Stimulated activated CD8-positive, alpha-beta memory T cell treated with anti-CD3 and anti-CD28 coated beads, Interleukin-2, amount 100 ng/mL, for 48 hours (primary cell): ENCODE data around the gene TRAPPC3L.
"Not testable (repeated sequence)": the region's sequence is repeated elsewhere in the genome, so short reads cannot be mapped to it uniquely, and the experiment has no call there.

Experiments
- DNase-seq, 2 donors: peaks; one replicate each; pipeline ENCODE4 v3.0.0-alpha.2; 2020; ENCODE audit warnings: low read depth in 2 of 2

The TRAPPC3L gene

DNA sequence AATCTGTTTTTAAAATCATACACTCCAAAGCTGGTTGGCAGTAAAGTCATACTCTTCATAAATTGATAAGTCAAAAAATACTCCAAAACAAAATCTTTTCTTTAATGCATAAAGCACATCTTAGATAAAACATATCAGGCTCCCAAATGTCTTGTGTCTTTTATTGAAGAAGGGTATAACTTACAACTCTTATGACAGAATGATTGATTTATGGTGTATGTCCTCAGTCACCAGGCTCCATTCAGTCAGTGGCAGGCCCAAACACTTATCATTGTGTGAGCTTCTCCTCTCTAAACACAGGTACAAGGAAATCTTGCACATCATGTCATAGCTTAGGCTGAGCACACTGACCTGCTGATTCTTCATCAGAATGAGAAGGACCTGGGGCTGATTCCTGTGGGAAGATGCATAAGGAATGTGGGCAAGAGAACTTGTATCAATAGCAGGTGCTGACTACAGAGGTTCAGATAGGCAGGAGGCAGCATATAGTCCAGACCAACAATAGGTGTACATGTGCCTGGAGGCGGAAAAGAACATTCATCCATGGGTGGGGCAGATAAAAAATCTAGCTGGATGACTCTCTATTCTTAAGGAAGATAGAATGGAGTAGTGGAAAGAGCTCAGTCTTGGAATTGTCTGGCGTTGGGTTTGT, 32.1 kb downstream of the TRAPPC3L start:
- no peak for DNase-seq

DNA sequence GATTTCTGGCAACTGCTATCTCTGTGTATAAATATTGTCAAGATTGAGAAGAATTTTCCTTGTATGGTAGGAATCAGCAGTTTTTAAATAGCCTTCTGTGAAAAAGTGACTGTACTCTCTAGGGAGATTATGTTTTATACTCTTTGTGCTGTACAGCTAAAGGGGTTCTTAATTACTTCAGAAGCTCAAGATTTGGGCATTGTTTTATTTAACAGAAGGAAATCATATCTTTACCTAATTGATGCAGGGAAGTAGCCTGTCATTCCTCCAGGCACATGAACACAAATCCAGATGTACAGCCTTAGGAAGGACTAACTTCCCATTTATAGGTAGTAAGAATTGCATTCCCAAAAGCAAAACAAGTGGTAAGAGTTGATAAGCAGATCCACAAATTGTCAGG, 32.8 kb downstream of the TRAPPC3L start:
- no peak for DNase-seq

DNA sequence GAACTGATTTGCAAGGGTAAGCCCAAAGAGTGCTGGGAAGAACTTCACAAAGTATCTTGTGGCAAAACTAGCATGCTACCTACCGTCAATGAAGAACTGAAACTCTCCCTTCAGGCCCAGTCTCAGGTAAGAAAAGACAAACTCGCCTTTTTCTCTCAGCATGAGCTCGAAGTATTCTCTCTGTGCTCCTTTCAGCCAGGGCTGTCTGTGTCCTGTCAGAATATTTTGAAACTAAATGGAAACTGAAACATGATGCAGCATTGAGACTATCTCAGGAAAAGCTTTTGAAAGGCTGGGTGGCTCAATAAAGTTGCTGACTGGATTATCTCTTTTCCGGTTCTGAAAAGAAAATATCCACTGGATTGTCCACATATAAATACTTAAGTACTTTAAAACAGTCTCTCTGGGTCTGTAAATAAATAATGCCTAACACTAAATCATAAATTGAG, 33.3 kb downstream of the TRAPPC3L start:
- no peak for DNase-seq

DNA sequence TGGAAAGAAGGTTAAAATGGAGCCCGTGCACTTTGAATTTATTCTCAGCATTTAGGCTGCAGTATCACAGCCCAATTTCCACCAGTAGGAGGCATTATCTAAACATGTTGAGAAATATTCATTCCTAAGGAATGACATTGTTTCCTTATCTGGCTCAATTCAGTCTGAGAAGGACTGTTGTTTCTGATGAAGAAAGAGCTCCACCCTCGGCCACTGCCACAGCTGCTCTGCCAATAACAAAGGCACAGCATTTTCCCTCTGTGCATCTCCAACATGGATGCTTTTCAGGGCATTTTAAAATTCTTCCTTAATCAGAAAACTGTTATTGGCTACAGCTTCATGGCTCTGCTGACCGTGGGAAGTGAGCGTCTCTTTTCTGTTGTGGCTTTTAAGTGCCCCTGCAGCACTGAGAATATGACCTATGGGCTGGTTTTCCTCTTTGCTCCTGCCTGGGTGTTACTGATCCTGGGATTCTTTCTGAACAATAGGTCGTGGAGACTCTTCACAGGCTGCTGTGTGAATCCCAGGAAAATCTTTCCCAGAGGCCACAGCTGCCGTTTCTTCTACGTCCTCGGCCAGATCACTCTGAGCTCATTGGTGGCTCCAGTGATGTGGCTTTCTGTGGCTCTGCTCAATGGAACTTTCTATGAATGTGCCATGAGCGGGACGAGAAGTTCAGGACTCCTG, 33.9 kb downstream of the TRAPPC3L start, which contains the start of gene CALHM5:
CALHM5 (plus strand) TSS at position 216 of the 687 bp plus-strand sequence; CDS start at position 274, 58 bp downstream.
- DNase-seq, result no peak

DNA sequence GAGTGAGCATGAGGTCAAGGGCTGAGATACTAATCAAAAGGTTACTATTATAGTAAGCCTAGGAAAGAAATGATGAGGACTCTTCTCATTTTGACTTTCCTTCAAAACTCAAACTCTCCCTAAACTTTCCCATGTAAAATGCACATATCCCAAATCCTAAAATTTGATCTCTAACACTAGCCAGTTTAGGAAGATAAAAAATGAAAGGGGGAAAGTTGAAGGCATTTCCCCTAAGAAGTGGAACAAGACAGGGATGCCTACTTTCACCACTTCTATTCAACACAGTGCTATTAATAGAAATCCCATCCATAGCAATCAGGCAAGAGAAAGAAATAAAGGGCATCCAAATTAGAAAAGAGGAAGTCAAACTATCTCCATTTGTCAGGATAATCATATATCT, 37.0 kb downstream of the TRAPPC3L start:
- DNase-seq, result no peak

DNA sequence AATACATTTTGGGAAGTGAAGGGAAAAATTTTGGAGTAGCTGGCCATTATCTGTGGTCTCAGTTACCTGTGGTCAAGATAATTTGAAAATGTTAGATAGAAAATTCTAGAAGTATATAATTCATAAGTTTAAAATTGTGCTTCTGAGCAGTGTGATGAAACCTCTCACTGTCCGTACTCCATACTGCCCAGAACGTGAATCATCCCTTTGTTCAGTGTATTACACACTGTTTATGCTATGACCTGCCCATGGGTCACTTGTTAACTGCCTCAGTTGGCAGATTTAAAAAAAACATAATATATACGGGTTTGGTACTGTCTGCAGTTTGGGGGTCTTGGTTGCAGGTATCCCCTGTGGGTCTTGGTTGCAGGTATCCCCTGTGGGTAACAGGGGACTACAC, 38.2 kb downstream of the TRAPPC3L start:
- DNase-seq, result no peak

DNA sequence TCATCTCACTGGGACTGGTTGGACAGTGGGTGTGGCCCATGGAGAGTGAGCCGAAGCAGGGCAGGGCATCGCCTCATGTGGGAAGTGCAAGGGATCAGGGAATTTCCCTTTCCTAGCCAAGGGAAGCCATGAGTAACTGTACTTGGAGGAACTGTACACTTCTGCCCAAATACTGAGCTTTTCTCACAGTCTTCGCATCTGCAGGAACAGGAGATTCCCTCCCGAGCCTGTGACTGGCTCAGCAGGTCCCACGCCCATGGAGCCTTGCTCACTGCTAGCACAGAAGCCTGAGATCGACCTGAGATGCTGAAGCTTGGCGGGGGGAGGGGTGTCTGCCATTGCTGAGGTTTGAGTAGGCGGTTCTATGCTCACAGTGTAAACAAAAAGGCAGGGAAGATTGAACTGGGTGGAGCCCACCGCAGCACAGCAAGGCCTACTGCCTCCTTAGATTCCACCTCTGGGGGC, 44.5 kb downstream of the TRAPPC3L start:
- DNase-seq, result no peak

DNA sequence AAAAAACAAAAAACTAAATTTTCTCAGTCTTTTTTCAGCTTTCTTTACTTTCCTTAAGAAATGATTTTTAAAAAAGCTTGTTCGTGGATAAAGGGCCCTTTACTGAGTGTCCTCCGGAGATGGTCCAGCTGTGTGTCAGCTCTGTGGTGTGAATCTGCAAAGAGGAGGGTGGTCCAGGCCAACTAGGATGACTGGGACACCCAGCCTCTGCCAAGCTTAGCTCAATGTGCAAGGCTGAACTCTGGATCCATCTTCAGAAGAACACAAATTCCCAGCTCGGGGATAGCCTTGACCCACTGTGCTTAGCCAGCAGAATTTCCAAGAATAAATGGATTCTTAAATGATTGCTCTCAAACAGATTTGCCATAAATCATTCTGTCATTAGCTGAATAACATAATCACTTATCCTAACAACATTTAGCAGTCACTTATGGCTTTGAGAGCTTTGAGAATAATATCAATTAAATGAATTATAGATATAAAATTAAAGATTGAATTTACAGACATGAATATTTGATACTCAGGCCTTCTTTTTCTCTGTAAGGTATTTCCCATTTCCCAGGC, 48.3 kb downstream of the TRAPPC3L start:
- DNase-seq, result no peak

DNA sequence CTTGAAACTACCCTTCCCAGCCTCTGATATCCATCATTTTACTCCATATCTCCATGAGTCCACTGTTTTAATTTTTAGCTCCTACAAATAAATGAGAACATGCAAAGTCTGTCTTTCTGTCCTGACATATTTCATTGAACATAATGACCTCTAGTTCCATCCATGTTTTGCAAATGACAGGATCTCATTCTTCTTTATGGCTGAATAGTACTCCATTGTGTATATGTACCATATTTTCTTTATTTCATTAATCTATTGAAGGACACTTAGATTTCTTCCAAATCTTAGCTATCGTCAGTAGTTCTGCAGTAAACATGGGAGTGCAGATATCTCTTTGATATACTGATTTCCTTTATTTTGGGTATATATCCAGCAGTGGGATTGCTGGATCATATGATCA, 50.3 kb downstream of the TRAPPC3L start:
- not testable (repeated sequence) for DNase-seq

DNA sequence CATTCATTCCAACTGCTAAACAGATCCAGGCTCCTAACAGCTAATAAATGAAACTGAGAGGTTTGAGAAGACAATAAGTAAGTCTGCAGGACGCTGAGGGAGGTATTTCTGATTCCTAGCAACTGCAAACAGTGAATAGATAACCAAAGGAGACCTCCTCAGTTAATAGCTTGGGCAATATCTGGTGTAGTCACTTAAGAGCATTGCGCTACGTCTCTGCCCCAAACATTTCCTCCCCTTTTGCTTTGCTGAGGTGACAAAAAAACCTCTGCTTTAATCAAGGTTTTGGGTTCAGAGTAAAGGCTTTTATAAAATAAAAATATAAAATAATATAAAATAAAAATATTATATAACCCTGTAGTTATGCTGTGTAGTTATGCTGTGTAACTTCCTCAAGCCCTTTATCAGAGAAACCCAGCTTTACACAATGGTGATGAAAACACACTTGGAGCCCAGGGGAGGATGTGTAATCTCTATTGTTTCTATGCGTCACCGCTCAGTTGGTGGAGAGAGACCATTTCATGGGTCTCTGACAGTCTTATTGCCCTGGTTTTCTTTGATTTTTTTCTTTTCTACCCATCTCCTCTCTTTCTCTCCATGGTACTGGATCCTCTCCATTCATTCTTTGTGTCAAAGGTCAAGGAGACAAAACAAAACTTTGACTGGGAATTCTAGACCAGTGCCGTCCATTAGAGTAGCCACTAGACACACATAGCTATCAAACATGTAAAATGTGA, 53.0 kb downstream of the TRAPPC3L start:
- DNase-seq, result no peak

DNA sequence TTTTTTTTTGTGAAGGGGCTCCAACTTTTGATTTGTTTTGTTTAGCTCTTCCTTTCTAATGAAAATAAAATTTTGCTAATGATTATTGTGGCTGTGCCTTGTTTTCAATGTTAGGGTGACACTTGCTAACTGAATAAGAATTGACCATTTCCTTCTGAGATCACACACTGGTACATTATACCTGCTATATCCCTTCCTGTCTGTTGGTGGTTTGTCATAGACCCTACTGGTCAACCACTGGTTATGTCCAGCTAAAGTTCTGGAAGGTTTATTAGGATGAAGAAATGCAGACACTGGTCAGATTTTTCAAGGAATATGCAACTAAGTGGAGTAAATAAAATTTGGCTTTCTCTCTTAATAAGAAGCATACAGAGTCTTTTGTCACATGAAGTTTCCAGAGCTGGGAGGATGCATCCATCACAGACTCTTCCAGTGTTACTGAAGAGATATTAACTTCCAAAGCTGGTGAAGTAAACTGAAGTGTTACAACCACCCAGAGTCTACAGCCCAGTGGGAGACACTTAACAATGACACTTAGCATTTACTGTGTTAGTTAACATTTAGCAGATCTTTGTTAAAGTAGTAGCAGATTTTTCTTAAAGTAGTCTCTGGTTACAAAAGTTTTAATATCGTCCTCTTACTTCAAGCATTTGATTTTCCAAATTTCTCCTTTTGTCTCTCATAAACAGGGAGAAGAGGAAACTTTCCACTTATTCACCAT, 53.7 kb downstream of the TRAPPC3L start:
- DNase-seq, result no peak

DNA sequence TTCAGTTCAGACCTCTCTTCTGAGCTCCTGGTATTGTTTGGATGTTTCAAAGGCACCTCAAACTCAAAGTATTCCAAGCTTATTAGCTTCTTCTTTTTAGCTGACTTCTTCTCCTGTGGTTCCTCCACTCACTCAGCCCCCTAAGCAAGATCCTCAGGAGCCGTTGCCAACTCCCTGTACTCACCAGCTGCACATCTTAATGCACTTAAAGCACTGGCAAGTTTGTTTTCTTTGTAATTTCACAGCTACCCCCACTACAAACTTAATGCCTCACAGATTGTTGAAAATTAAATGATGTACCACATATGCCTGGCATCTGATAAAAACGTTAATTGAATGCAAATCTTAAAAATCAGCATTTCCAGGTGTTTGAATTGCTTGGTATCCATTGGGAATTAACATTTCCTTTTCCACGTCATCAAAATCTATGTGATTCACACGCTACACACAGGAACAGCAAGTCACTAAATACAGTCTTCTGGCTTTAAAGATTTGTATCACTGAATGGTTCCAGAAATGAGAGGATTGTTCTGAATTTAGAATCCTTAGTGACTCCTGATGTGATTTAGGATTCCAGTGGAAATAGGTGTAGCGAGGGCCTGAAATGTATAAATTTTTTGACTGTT, 59.8 kb downstream of the TRAPPC3L start:
- no peak for DNase-seq

DNA sequence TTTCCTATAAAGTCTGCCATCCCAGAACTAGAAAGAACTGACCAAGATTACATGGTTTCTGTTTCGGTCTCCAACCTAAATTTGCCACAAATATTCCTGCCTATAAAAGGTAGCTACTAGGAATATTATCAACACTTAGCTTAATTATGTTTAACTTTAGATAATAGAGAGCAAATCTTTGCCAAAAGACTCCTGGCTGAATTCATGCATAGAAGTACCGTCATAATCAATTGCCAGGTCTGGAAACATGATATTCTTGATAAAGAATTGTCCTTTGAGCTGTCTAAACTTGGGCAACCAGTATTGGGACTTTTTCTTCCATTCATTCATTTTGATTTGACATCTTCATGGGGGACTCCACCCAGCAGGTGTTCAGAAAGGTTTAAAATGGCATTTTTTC, 61.9 kb downstream of the TRAPPC3L start:
- no peak for DNase-seq

DNA sequence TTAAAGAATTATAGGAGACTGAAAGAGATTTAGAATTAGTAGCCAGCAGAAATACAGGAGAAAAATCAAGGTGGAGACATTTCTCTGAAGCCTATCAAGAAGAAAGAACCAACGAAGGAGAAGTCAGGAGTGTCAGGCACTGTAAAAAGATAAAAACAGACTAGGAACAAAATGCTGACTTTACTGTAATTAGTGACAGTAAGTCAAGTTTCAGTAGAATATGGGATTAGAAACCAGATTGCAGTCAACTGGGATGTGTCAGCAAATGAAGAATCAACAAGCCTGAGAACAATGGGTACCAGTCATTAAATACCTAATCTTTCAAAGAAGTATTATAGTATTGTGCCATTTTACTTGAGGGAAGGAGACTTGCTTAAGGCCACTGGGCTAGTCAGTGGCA, 62.7 kb downstream of the TRAPPC3L start:
- DNase-seq, result no peak

DNA sequence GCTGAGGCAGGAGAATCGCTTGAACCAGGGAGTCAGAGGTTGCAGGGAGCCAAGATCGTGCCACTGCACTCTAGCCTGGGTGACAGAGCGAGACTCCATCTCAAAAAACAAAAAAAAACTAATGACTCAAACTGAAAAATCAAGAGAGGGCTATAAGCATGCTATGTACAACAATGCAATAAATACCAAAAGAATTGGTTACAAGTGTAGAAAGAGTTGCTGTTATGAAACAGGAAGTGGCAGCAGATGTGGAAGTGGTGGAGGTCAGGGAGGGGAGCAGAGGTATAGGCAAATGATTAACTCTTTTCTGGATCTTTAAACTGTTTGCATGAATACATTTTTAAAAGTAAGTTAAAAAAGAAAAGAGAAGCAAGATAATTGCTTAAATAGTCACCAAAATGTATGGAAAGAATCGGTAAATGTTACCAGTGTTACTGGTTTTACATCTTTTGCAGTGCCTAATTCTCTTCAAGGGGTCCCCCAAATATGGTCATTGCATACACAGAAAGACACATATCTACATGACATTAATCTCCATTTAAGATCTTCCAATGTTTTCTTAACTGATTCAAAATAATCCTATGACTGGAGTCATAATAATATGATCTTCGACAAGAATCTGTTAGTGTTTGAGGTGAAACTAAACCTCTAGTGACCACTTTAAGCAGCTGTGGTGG, 69.3 kb downstream of the TRAPPC3L start:
- DNase-seq, result no peak

DNA sequence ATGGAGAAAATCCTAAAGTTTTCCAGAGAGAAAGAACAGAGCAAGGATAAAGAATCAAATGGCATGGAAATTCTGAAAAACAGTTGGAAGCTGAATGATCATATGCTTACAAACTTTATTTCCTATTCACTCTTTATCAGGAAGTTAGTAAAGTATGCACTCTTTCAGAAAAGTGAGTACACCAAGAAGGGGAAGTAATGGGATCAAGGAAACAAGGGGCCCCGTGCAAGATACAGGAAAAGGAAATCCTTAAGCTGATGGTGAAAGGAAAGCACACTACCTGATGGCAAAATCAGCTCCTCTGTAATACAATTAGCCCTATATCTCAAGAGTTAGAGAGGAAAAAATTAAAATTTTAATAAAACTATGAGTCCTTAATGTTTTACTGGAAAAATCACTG, 70.3 kb downstream of the TRAPPC3L start:
- DNase-seq, result no peak

DNA sequence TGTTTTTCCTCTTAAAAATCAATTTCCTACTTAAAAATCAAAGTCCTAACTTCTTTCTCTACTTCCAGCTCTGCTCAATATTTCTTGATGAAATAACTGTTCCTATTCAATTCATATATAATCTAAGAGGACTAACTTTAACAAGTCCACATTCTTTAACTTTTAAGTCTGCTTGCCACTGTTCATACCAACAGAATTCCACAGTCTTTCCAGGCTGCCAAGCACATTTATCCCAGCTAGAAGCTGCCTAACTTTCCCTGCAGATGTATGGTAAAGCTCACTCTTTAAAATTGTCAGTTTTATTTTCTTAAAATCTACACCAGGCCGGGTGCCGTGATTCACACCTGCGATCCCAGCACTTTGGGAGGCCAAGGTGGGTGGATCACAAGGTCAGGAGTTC, 72.8 kb downstream of the TRAPPC3L start:
- no peak for DNase-seq

DNA sequence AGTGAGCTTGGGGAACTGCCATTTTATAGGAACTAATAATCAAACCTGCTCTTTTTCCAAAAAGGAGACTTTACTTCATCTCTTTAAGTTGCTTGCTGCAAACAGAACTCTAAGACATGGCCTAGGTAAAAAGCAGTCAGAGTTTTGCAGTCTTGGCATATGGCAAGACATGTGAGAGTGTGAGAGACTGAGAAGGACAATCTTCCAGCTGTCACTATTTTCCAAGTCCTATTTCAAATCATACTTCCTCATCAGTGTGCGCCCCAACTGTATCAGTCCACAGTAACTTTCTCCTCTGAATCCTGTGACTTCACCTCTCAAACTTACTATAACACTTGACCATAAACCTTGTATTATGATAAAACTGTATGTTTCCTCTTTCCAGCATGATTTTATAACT, 74.0 kb downstream of the TRAPPC3L start:
- DNase-seq, result no peak

DNA sequence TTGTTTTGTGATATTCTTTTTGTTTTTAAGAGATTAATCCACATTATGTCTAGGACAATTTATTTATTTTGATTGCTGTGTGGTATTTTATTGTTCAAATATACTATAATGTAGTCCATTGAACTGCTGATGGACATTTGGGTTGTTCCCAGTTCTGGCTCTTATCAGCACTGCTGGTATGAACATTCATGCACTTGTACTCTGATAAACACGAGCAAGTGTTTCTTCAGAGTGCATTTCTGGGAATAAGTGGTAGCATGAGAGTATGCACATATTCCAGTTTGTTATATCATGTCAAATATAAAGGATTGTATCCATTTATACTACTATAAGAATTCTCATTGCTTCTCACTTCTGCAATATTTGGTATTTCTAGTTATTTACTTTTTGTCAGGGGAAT, 77.2 kb downstream of the TRAPPC3L start:
- no peak for DNase-seq

DNA sequence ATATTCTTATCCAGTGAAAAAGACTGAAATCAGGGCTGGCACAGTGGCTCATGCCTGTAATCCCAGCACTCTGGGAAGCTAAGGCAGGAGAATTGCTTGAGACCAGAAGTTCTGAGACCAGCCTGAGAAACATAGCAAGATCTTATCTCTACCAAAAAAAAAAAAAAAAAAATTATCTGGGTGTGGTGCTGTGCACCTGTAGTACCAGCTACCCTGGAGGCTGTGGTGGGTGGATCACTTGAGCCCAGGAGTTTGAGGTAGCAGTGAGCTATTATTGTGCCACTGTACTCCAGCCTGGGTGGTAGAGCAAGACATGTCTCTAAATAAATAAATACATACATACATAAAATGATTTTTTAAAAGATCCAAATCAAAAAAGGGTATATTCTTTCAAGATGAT, 78.0 kb downstream of the TRAPPC3L start:
- DNase-seq, result no peak

DNA sequence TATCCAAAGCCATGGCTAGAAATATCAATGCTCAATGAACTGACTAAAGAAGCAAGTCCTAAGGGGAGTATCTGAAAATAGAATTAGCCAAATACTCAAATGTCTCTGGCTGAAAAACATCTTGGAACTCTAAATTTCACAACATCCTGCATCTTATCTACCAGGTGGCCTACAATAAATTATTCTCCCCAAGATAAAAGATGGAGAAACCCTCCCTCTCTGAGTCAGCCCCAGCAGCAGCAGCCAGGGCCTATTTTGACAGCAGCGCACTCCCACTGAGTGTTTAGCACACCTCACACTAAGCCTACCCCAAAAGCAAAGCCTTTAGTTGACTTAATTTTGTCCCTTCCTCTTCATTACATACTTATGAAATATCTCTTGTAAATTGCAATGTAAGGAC, 78.4 kb downstream of the TRAPPC3L start:
- no peak for DNase-seq
